Kidney glomerular epithelial cell (primary cell): Measurements from ENCODE around the gene ACSM5.

Experiments used
- DNase-seq: peaks from one replicate; lab custom pipeline; 2025; lab: John Stamatoyannopoulos, UW

Gene ACSM5

DNA sequence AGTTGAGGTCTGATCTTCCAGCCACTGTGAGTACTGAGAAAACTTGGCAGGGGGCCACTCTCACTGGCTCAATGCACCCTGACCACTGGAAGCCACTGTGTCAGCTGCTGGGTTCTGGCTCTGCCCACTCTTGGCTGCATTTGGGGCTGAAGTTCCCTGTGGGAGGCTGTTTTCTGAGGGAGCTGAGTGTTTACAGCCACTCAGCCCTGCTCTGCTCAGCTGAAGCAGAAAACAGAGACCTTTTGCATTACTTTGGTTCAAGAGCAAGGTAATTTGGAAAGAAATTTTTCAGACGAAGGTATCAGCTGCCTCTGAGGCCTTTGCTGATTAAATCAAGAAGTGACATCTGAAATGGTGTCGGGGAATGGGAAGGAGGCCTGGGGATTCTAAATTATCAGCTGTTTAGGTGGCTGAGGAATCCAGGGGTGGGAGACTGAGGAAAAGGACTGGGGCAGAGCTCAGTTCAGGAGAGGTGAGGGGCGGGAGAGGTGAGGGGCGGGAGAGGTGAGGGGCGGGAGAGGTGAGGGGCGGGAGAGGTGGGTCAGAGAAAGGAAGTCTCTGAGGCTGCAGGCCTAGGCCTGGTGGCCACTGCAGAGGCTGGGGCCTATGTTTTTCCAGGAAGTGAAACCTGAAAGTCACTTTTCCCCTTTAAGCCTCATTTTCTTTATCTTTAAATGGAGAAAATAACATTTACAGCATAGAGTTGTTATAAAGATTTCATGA is at the start of gene ACSM5:
TSS of gene ACSM5 (plus strand) at position 137 of the 723 bp plus-strand sequence. CDS start 1,951 bp downstream, outside the sequence.
- DNase-seq = peak; percentile 63

- no peak for DNase-seq
Measured at GRCh38 chr16:20359997-20360396, 49.3 kb upstream of the ACSM5 start.

GRCh38 chr16:20363191-20363590 is 46.1 kb upstream of the ACSM5 start:
- DNase-seq = no peak

DNA sequence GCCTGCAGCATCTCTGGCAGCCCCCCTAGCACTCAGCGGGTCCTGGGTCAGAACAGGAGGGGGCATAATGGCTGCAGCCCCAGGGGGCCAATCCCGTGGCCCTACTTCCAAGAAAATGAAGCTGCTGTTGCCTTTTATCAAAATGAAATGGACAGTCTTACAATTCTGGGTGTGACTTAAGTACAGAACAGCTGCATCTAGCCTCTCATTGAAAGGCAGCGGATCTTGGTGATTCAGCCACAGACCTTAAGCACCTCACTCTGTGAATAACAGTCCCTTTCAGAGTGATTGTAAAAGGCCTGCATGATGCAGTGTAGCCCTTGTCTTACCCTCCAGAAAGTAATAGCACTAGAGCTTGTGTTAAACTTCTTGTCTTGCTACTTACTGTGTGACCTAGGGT is 45.3 kb upstream of the ACSM5 start:
- no peak for DNase-seq

GRCh38 chr16:20369452-20370054 is 39.8 kb upstream of the ACSM5 start:
- no peak for DNase-seq

GRCh38 chr16:20372701-20373100 is 36.6 kb upstream of the ACSM5 start:
- no peak for DNase-seq

GRCh38 chr16:20377181-20377580 is 32.2 kb upstream of the ACSM5 start:
- no peak for DNase-seq

DNA sequence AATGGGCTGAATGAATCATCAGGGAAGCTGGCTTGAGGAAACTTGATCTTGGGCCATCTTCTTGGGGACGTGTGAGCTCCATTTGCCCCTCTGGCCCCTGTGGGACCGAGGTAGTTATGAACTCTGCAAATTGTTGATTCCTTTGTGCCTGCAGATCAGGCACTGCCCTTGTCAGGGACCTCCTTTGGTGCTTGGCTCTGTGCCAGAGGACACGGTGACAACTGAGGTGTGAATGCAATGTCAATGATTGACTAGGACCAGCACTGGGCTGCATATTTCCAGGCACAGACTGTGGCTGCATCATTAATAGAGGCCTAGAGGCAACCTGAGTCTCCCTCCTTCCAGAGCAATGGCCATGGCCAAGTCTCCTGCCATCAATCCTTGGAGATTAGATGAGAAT is 28.6 kb upstream of the ACSM5 start:
- DNase-seq = no peak

- no peak for DNase-seq
Measured at GRCh38 chr16:20382202-20382948, 27.0 kb upstream of the ACSM5 start.

DNA sequence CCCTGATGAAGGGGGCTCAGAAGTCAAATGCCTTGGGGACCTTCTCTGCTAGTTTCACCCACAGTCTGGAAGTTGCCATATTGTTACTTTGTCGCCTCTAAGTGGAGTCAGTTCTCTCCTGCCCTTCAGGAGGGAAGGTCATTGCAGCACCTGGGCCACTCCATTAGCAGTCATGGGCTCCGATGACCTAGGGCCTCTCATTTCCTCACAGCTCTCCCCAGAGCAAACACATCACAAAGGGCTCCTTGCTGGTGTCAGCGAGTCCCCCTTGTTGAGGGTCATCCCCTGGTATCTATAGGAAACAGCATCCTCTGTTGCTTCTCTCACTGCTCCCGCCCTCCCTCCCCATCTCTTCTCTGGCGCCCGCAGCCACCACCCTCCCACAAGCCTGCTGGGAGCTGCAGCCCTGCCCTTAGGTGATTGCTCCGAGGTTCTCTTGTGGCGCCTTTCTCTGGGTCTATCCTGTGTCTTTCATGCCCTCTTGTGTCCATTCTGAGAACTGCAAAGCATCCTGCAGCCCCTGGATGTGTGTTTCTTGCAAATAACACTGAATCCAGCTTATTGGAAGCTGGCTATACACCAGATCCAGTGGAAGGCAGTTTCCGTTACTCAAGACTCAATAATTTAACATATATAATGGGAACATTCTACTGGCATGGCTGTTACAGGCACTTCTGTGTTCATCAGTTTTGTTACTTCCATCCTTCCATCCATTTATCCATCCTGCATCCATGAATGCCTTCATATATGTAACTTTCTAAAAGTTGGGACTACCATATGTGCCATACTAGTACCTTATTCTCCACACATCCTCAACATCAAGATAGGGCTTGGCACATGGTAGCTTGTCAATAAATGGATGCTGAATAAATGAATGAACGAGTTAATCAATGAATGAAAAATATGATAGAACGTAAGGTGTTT is 26.0 kb upstream of the ACSM5 start:
- DNase-seq = peak; percentile 46

- peak; percentile 45 for DNase-seq
Measured at GRCh38 chr16:20385844-20386832, 23.2 kb upstream of the ACSM5 start.

DNA sequence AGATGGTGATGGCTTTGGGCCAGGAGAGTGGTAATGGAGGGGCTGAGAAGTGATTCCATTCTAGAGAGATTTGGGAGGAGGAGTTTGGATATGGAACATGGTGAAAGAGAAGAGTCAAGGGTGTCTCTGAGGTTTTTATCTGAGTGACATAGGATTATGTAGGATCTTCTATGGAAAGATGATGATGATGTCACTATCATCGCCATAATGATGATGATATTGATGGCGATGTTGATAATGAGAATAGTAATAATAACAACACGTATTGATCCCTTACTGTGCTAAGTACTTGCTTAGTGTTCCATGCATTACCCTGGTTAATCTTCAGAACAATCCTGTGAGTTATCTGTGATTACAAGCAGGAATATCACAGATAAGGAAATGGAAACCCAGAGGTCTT is 21.4 kb upstream of the ACSM5 start:
- no peak for DNase-seq

- DNase-seq = no peak
Measured at GRCh38 chr16:20388854-20389253, 20.5 kb upstream of the ACSM5 start.

GRCh38 chr16:20391045-20391444 is 18.3 kb upstream of the ACSM5 start:
- no peak for DNase-seq

DNA sequence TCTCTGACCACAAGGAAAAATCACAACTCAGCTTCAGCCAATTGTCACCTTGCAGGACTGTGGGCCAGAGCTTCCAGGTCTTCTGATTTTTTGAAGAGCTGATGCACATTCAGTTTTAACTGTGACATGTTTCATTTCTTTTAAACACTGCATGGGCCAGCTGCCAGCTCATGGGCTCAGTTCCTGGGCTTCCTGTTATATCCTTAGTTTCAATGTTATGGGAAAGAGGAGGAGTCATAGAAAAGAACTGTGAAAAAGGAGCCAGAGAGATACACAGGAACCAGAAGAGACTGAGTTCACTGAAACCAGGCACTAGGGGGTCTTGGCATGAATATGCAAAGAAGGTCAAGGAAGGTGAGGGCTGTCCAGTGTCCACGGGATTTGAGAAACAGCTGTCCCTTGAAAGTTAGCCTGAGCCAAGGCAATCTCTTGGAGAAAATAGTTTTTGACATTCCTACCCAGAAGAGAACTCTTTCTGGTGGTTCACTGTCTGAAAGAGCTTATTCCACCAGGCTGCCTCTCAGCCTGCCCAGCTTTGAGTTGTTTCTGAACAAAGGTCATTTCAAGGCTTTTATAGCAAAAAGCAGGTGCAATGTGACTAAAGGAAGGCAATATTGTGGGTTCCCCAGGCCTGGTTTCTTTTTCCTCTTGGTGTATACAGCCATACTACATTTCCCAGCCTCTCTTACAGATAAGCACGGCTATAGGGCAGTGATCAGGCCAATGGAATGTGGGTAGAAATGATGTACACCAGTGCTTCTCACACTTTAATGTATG is 15.3 kb upstream of the ACSM5 start:
- no peak for DNase-seq

GRCh38 chr16:20395946-20396345 is 13.4 kb upstream of the ACSM5 start:
- DNase-seq = no peak

GRCh38 chr16:20396846-20397467 is 12.4 kb upstream of the ACSM5 start:
- no peak for DNase-seq

GRCh38 chr16:20397468-20398074 is 11.8 kb upstream of the ACSM5 start:
- DNase-seq = no peak

DNA sequence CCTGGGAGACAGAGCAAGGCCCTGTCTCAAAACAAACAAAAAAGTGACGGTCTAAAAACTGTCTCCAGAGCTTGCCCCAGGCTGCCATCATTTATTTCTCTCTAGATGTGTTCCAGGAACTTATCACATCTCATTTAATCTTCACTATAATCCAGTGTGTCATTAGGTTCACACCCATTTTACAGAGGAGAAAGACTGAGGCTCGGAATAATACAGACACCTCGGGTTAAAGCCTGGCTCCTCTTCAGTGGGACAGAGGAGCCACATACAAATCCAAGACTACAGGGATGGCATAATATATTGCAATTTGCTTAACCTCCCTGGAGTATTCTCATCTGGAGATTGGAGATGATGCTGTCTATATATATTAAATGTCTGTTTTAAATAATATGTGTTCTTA is 10.7 kb upstream of the ACSM5 start:
- no peak for DNase-seq
